GM21360 (cell line): Measurements from ENCODE around the gene JPT2.

ENCODE experiments used
- ATAC-seq: cut with Tn5 transposase; IDR thresholded peaks from one replicate; pipeline ENCODE4 v1.9.1; 2021; ENCODE audit warnings: mild to moderate bottlenecking, moderate library complexity; ENCODE audit not compliant: unreplicated experiment

JPT2 gene

GRCh38 chr16:1749152-1750117 lies 71.4 kb downstream of the JPT2 start:
- ATAC-seq, result no peak
